GM23248 (cell line): ENCODE data around the gene PRTN3.

Experiments
- EZH2 ChIP-seq: fragments of 200-600 bp; sonication (generic); IDR thresholded peaks from 2 replicates; pipeline ENCODE4 v1.6.1; 2018; ENCODE audit warnings: antibody characterized with exemption, mild to moderate bottlenecking; ENCODE audit not compliant: insufficient read depth, poor library complexity, severe bottlenecking
- EZH2phosphoT487 ChIP-seq: fragments of 200-600 bp; sonication (generic); IDR thresholded peaks from 2 replicates; pipeline ENCODE4 v1.6.1; 2018; ENCODE audit warnings: antibody characterized with exemption, moderate library complexity, mild to moderate bottlenecking, low read depth; ENCODE audit not compliant: insufficient read depth

DNA sequence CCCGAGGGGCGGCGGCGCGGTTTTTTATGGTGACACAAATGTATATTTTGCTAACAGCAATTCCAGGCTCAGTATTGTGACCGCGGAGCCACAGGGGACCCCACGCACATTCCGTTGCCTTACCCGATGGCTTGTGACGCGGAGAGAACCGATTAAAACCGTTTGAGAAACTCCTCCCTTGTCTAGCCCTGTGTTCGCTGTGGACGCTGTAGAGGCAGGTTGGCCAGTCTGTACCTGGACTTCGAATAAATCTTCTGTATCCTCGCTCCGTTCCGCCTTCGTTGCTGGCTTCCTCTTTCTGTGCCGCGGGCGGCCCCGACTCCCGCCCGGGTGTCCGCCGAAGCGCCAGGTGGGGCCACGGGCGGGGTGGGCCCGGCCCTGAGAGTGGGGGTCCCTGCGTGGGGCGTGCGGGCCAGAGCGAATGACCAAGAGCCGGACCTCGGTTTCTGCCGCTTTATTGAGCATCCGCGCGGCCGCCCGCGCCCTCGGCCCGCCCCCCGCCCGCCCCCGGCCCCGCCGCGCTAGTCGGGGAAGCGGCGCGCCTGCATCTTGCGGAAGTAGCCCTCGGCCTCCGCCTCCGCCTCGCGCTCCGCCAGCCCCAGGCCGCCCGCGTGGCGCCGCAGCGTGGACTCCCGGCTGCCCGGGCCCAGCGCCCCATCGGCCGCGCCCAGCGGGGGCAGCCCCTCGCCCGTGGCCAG is 28.6 kb upstream of the PRTN3 start:
- TF ChIP-seq EZH2phosphoT487 (no peak), EZH2 (no peak)
